Mucosa of stomach (tissue), 1 donor: ENCODE measurements around the gene SIRPG.

Experiments used
- H3K27me3 ChIP-seq: one replicate; pipeline ENCODE4 v1.7.0; 2013; ENCODE audit warnings: mild to moderate bottlenecking, low read length; ENCODE audit not compliant: control insufficient read depth, insufficient read depth
- H3K36me3 ChIP-seq: one replicate; pipeline ENCODE4 v1.7.0; 2013; ENCODE audit warnings: low read length; ENCODE audit not compliant: control insufficient read depth, insufficient read depth
- H3K4me1 ChIP-seq: one replicate; pipeline ENCODE4 v1.7.0; 2013; ENCODE audit warnings: mild to moderate bottlenecking, low read length; ENCODE audit not compliant: control insufficient read depth, insufficient read depth
- H3K4me3 ChIP-seq: one replicate; pipeline ENCODE4 v1.7.0; 2013; ENCODE audit warnings: low read length
- H3K9ac ChIP-seq: one replicate; pipeline ENCODE4 v1.7.0; 2013; ENCODE audit warnings: mild to moderate bottlenecking, low read length, moderate library complexity
- H3K9me3 ChIP-seq: one replicate; pipeline ENCODE4 v1.7.0; 2013; ENCODE audit warnings: mild to moderate bottlenecking, low read length, moderate library complexity; ENCODE audit not compliant: control insufficient read depth
- donor health status: Pancreatic carcinoma.

SIRPG gene

GRCh38 chr20:1667502-1668085, 10.0 kb upstream of the SIRPG start:
- Histone ChIP-seq H3K4me3 (no peak overlapping the region), H3K9me3 (no peaks in the 10 kb centered on the region), H3K9ac (no peak overlapping the region), H3K27me3 (no peaks in the 10 kb centered on the region), H3K4me1 (no peaks in the 10 kb centered on the region), H3K36me3 (no peaks in the 10 kb centered on the region)

- Histone ChIP-seq H3K27me3 (no peaks in the 10 kb centered on the region), H3K36me3 (no peaks in the 10 kb centered on the region), H3K9ac (no peak overlapping the region), H3K4me3 (no peak overlapping the region), H3K9me3 (no peaks in the 10 kb centered on the region), H3K4me1 (no peaks in the 10 kb centered on the region)
These were observed 9.2 kb upstream of the SIRPG start for GRCh38 chr20:1666802-1667201.

- no peaks in the 10 kb centered on the region for H3K36me3 ChIP-seq
- H3K9me3 ChIP-seq: no peaks in the 10 kb centered on the region
- H3K4me1 ChIP-seq: no peaks in the 10 kb centered on the region
- no peaks in the 10 kb centered on the region for H3K27me3 ChIP-seq
- no peak overlapping the region for H3K4me3 ChIP-seq
- H3K9ac ChIP-seq: no peak overlapping the region
These were observed 7.8 kb upstream of the SIRPG start for GRCh38 chr20:1665345-1665744.

- H3K27me3 ChIP-seq: no peaks in the 10 kb centered on the region
- no peaks in the 10 kb centered on the region for H3K36me3 ChIP-seq
- H3K9ac ChIP-seq: no peak overlapping the region
- no peak overlapping the region for H3K4me3 ChIP-seq
- H3K4me1 ChIP-seq: no peaks in the 10 kb centered on the region
- H3K9me3 ChIP-seq: no peaks in the 10 kb centered on the region
These were observed 7.3 kb upstream of the SIRPG start for GRCh38 chr20:1664911-1665310.

- Histone ChIP-seq H3K9me3 (no peaks in the 10 kb centered on the region), H3K36me3 (no peaks in the 10 kb centered on the region), H3K4me1 (no peaks in the 10 kb centered on the region), H3K27me3 (no peaks in the 10 kb centered on the region), H3K9ac (no peak overlapping the region), H3K4me3 (no peak overlapping the region)
These were observed 6.3 kb upstream of the SIRPG start for GRCh38 chr20:1663917-1664316.

- Histone ChIP-seq H3K4me1 (no peaks in the 10 kb centered on the region), H3K4me3 (no peak overlapping the region), H3K9me3 (no peaks in the 10 kb centered on the region), H3K9ac (no peak overlapping the region), H3K27me3 (no peaks in the 10 kb centered on the region), H3K36me3 (no peaks in the 10 kb centered on the region)
These were observed 4.1 kb upstream of the SIRPG start for GRCh38 chr20:1661542-1662299.

- no peak overlapping the region for H3K9ac ChIP-seq
- H3K36me3 ChIP-seq: no peaks in the 10 kb centered on the region
- H3K27me3 ChIP-seq: no peaks in the 10 kb centered on the region
- no peaks in the 10 kb centered on the region for H3K4me1 ChIP-seq
- H3K4me3 ChIP-seq: no peak overlapping the region
- H3K9me3 ChIP-seq: no peaks in the 10 kb centered on the region
These were observed 2.7 kb upstream of the SIRPG start for GRCh38 chr20:1660246-1660645.

- no peaks in the 10 kb centered on the region for H3K36me3 ChIP-seq
- no peaks in the 10 kb centered on the region for H3K27me3 ChIP-seq
- H3K9ac ChIP-seq: no peak overlapping the region
- no peaks in the 10 kb centered on the region for H3K4me1 ChIP-seq
- no peaks in the 10 kb centered on the region for H3K9me3 ChIP-seq
- H3K4me3 ChIP-seq: no peak overlapping the region
These were observed 735 bp downstream of the SIRPG start for GRCh38 chr20:1656844-1657243.

GRCh38 chr20:1654996-1655395, 2.6 kb downstream of the SIRPG start:
- Histone ChIP-seq H3K4me3 (no peak overlapping the region), H3K27me3 (no peaks in the 10 kb centered on the region)

GRCh38 chr20:1652960-1653359, 4.6 kb downstream of the SIRPG start:
- Histone ChIP-seq H3K4me1 (no peaks in the 10 kb centered on the region), H3K9me3 (no peaks in the 10 kb centered on the region), H3K9ac (no peak overlapping the region), H3K4me3 (no peak overlapping the region), H3K27me3 (no peaks in the 10 kb centered on the region), H3K36me3 (no peaks in the 10 kb centered on the region)

More at GRCh38 chr20:1654996-1655395, 2.6 kb downstream of the SIRPG start:
- Histone ChIP-seq H3K4me1 (no peaks in the 10 kb centered on the region), H3K36me3 (no peaks in the 10 kb centered on the region), H3K9ac (no peak overlapping the region), H3K9me3 (no peaks in the 10 kb centered on the region)

- Histone ChIP-seq H3K4me3 (no peak overlapping the region), H3K9me3 (no peaks in the 10 kb centered on the region), H3K4me1 (no peaks in the 10 kb centered on the region), H3K9ac (no peak overlapping the region), H3K27me3 (no peaks in the 10 kb centered on the region), H3K36me3 (no peaks in the 10 kb centered on the region)
These were observed 5.5 kb downstream of the SIRPG start for GRCh38 chr20:1652104-1652503.

GRCh38 chr20:1651268-1652058, 6.1 kb downstream of the SIRPG start:
- Histone ChIP-seq H3K4me1 (no peaks in the 10 kb centered on the region), H3K4me3 (no peak overlapping the region), H3K9me3 (no peaks in the 10 kb centered on the region), H3K9ac (no peak overlapping the region), H3K36me3 (no peaks in the 10 kb centered on the region), H3K27me3 (no peaks in the 10 kb centered on the region)
